GM18502 (cell line): ENCODE results near the gene SLC25A21.
A peak's percentile ranks its signal among the peaks of the same experiment; 100 is the strongest.
"Not testable (repeated sequence)": the region's sequence is repeated elsewhere in the genome, so short reads cannot be mapped to it uniquely, and the experiment has no call there.

Source experiments
- ATAC-seq: cut with Tn5 transposase; IDR thresholded peaks from one replicate; pipeline ENCODE4 v1.9.1; 2021; ENCODE audit warnings: mild to moderate bottlenecking; ENCODE audit not compliant: unreplicated experiment, poor library complexity

SLC25A21 gene

DNA sequence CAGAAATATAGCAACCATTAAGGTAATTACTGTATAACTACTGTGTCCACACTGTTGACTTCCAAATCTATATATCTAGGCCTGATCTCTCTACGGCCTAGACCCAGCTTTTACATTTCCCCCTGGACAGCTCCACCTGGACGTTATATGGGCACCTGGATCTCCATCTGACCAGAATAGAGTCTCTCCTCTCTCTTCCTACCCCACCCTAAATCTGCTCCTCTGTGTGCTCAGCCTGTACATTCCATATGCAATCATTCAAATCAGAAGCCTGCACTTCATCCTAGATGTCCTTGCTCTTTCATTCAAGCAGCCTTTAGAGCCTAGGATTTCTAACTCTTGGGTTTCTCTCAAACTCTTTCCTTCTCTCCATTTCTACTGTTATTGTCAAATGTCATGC, 255.7 kb downstream of the SLC25A21 start:
- no peak for ATAC-seq

DNA sequence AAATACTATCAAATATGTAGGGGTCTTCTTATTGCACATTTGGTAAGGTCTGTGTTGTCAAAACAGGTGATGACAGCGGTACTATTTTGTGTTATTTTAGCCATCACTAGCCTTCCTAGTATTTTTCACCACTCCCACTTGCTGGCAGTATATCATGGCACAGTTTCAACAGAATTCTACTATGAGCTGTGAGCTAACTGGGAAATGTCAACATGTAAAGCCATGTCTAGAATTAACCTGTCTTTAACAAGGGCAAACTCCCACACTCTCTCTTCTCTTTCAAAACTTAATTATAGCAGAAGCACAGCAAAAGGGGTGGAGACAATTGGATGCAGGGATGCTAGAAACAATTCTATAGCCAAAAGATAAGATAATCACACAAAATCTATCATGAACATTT, 257.3 kb downstream of the SLC25A21 start:
- no peak for ATAC-seq

DNA sequence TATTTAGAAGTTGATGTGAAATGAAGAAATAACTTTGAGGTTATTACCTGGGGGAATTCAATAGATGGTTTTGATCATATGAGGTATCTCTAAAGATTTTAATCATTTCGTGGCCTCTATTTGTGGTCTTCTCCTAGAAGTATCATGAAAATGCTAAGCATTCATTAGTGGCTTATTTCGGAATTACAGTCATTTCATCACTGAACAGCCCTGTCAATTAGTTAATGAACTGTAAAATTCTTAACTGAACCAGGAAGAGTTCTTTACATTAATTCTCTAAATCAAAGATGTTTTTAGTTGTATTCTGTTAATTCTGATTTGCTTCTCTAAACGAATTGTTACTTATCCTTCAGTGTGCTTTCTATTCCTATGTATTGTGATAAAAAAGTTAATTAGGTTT, 261.8 kb downstream of the SLC25A21 start:
- ATAC-seq, result no peak

DNA sequence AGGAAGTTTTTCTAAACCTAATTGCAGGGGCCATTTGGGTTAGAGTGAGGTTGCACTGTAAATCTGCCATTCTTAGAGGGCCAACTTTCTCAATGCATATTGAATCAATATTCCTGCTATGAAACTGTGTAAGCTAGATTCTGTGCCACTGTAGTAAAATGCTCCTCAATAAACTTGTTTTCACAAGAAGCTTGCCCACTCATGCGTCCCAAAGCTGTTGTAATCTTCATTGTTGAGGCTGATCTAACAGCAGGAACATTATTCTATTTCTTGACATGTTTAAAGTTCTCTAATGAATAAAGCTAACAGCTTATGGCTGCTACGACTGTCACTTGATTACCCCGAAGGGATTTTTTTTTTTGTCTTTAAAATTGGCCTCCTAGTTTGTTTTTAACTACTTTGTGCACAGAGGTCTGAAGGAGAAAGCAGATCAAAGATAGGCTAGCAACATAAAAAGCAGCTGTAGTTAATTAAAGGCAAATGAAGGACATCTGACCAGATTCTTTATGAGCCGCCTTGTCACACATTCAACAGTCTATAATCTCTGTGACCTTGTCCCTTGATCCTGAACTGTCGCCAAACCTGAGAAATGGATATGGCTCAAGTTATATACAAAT, 267.0 kb downstream of the SLC25A21 start:
- ATAC-seq, result no peak

DNA sequence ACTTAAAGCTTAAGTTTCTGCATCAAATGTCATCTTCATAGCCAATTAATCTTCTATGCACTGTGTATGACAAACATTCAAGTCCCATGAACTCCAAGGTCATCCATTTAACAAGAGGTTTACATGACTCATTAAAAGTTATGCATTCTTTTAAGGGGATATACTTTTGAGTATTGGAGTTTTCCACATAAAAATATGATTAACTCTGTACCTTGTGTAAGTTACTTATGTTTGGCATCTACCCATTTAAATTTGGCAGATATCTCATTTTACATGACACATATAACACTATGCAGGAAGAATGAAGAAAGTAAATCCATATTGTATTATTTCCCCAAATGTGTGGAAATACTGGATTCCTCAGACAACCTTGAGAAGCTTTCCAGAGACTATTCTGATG, 270.5 kb downstream of the SLC25A21 start:
- ATAC-seq, result no peak

DNA sequence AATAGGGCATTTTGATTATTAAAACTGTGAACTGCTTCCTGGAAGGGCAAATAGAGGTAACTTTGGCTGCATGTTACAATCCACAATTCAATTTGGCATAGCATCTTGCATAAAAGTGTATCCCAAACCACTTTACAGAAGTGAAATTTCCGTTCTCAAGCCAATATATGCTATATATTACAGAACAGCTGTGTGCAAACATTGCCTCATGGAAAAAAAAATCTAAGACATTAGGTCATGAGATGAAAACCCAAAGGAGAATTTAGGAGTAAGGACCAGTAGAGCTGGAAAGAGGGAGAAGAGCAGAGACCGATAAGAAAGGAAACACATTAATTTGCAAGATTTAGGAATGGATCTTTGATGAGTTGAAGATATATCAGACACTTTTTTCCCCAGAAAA, 271.6 kb downstream of the SLC25A21 start:
- no peak for ATAC-seq

DNA sequence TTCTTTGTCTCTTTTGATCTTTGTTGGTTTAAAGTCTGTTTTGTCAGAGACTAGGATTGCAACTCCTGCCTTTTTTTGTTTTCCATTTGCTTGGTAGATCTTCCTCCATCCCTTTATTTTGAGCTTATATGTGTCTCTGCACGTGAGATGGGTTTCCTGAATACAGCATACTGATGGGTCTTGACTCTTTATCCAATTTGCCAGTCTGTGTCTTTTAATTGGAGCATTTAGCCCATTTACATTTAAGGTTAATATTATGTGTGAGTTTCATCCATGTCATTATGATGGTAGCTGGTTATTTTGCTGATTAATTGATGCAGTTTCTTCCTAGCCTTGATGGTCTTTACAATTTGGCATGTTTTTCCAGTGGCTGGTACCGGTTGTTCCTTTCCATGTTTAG, 276.1 kb downstream of the SLC25A21 start:
- ATAC-seq, result not testable (repeated sequence)

DNA sequence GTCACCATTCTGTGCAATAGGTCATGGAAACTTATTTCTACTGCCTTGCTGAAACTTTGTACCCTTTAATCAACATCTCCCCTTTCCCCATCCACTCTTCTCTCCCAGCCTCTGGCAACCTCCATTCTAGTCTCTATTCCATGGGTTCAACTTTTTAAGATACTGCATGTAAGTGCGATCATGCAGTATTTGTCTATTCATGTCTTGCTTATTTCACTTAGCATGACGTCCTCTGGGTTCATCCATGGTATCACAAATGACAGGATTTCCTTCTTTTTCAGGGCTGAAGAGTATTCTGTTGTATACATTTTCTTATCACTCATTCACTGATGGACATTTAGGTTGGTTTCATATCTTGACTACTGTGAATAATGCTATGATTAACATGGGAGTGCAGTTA, 288.4 kb downstream of the SLC25A21 start:
- ATAC-seq, result no peak

DNA sequence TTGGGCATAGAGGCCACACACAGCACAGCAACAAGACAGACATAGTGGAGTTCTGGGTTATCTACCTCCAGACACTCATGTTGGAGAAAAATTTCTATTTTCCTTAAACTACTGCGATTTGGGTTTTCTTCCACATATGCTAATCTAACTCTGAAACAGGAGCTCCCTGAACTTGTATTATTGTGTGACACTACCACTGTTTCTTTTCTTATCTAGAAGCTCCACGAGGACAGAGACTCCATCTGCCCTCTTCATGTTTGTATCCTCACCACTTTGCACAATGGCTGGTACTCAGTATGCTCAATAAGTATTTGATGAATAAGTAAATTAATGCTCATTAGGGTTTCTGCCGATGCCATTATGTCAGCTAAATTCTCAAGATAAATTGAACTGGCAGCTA, 292.1 kb downstream of the SLC25A21 start:
- ATAC-seq, result no peak

- no peak for ATAC-seq
Observed at GRCh38 chr14:36879558-36879957, 292.8 kb downstream of the SLC25A21 start.

DNA sequence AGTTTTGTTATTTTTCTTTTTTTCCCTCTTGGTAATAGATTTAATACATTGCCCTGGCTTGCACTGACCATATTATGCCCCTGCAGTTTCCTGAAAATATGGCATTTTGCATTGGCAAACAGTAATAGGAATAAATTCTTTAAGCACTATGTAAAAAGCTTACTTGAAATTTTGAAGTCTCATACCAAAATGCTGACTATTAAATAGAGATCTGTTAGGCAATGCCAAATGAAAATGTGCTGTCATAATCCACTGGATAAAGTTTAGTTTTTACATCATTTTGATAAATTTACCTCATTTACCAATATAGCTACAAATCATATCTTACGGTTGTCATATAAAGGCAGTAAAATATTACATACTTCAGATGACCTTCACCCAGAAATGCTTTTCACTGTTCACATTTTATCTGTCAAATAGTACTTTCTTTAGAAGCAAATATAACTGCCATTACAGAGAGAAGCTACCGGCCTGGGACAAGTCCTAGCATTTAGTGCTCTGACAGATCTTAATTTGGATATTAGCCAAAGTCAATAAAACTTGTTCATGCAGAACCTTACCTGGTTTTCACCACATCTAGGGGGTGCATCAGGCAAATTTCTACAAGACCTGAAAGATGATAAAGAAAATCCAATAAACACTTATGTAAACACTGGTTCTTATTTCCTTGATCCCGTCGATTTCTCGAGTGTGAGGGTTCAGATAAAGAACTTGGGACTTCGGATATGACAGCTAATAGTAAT, 297.8 kb downstream of the SLC25A21 start:
- no peak for ATAC-seq

- ATAC-seq, result no peak
Observed at GRCh38 chr14:36870776-36871175, 301.6 kb downstream of the SLC25A21 start.

- ATAC-seq, result no peak
Observed at GRCh38 chr14:36869125-36869524, 303.3 kb downstream of the SLC25A21 start.

GRCh38 chr14:36866867-36867266, 305.5 kb downstream of the SLC25A21 start:
- peak; percentile 94 for ATAC-seq

- no peak for ATAC-seq
Observed at GRCh38 chr14:36863271-36863670, 309.1 kb downstream of the SLC25A21 start.

GRCh38 chr14:36862237-36862636, 310.2 kb downstream of the SLC25A21 start:
- not testable (repeated sequence) for ATAC-seq

DNA sequence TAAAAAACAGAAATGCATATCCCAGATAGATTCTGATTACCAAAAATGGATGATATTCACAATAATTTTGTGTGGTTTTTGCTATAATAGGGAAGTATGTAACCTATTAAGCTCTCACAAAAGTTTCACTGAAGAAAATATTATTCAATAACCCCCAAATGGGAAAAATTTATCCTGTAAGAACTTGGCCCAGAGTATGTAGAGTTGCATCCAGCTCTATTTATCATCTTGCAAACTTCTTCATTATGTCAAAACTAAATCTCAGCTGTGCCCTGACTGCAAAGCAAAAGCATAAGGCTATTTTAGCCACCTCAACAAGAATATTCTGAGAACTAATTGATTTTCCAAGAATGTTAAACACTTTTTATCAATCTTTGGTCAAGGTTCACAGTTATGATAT, 311.6 kb downstream of the SLC25A21 start:
- ATAC-seq, result no peak

- ATAC-seq, result no peak
Observed at GRCh38 chr14:36859119-36859518, 313.3 kb downstream of the SLC25A21 start.

DNA sequence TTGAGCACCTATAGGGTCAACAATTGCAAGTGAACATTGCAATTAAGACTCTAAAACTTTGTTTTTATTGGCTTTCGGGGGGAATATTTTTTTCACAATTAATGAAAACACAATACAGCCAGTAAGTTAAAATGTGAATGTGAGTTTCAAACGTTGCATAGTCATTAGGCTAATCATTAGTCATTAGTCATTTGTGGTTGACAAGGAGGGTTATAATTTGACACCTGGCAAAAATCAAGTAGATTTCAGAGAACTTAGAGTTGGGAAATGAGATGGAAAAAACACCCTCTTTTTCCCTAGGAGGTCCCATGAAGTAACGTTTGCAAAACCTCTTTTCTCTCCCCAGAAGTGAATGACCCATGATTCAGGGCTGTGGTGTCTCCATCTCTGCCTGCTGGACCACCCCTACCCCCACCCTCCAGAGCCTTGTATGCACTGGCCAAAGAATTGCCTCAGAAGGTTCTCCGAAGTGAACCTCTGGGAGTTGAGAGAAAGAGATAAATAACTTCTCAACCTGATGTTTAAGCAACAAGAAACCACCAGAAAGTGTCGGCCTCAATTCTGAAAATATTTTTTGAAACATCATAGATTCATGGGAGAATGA, 314.5 kb downstream of the SLC25A21 start:
- no peak for ATAC-seq

GRCh38 chr14:36857136-36857535, 315.3 kb downstream of the SLC25A21 start:
- no peak for ATAC-seq

DNA sequence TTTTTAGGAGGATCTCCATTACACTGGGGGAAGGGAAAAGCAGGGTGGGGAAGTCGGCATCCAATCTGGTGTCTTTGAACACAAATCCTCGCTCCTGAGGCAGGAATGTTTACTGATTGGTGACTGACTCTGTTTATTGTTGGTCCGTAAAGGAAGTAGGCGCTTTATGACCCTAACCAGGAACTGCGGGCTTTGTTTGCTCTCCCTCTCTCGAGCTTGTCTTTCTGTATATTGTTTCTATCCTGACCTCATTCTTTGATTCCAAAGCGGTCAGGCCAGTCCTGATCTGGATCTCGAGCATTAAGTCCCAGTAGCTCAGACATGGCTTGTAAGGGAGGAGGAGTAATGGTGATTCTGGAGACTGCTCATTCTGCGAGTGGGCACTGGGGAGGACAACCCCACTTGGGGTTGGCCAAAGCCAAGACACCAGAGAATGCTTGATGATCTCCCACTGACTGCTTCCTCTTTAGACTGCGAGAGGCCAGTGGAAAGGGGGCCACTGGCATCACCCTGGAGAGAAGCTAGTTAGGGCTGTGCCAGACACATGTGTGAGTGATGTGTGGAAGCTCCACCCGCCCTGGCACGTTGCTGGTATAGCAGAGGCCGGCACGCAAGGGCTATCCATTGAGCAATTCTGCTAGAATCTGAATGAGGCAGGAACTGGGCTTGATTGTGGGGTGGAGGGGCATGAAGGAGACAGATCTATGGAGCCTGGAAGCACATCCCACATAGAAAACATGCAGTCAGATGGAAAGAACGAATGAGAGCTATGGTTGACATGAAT, 316.1 kb downstream of the SLC25A21 start:
- no peak for ATAC-seq
